PC-3 (cell line): ENCODE data around the gene CDH12.

ENCODE experiments used
- EZH2 ChIP-seq: fragments of 300-600 bp; sonication (generic); IDR thresholded peaks from one replicate; pipeline ENCODE4 v1.6.1; 2017; ENCODE audit warnings: antibody characterized with exemption, mild to moderate bottlenecking, low read length; ENCODE audit not compliant: unreplicated experiment
- EZH2phosphoT487 ChIP-seq: fragments of 300-600 bp; sonication (generic); IDR thresholded peaks from 2 replicates; pipeline ENCODE4 v1.6.1; 2018; ENCODE audit warnings: mild to moderate bottlenecking, antibody characterized with exemption, low read length, borderline replicate concordance
- TF ChIP-seq, protein P1 (sequence below): fragments of 300-600 bp; sonication (generic); conservative IDR thresholded peaks from 2 replicates; pipeline ENCODE4 v1.5.1; 2017; ENCODE audit warnings: antibody characterized with exemption, low read depth, mild to moderate bottlenecking, low read length

DNA sequence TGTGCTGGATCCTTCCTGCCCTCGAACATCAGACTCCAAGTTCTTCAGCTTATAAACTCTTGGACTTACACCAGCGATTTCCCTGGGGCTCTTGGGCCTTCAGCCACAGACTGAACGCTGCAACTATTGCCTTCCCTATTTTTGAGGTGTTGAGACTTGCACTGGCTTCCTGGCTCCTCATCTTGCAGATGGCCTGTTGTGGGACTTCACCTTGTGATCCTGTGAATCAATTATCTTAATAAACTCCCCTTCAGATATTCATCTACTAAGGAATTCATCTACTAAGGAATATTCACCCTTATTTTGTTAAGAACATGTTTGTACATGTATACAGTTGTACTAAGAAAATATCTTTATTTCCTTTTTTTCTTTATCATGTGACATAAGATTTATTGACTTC lies 1079.7 kb downstream of the CDH12 start:
- TF ChIP-seq EZH2 (no peak), EZH2phosphoT487 (no peak)
- TF ChIP-seq, protein P1, sequence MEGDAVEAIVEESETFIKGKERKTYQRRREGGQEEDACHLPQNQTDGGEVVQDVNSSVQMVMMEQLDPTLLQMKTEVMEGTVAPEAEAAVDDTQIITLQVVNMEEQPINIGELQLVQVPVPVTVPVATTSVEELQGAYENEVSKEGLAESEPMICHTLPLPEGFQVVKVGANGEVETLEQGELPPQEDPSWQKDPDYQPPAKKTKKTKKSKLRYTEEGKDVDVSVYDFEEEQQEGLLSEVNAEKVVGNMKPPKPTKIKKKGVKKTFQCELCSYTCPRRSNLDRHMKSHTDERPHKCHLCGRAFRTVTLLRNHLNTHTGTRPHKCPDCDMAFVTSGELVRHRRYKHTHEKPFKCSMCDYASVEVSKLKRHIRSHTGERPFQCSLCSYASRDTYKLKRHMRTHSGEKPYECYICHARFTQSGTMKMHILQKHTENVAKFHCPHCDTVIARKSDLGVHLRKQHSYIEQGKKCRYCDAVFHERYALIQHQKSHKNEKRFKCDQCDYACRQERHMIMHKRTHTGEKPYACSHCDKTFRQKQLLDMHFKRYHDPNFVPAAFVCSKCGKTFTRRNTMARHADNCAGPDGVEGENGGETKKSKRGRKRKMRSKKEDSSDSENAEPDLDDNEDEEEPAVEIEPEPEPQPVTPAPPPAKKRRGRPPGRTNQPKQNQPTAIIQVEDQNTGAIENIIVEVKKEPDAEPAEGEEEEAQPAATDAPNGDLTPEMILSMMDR, result no peak
